HG03095 (cell line): Measurements from ENCODE around the gene TTC39C.
"Not testable (repeated sequence)": the region's sequence is repeated elsewhere in the genome, so short reads cannot be mapped to it uniquely, and the experiment has no call there.

Source experiments
- ATAC-seq: cut with Tn5 transposase; IDR thresholded peaks from one replicate; pipeline ENCODE4 v1.9.1; 2021; ENCODE audit warnings: moderate library complexity; ENCODE audit not compliant: unreplicated experiment

Gene TTC39C

DNA sequence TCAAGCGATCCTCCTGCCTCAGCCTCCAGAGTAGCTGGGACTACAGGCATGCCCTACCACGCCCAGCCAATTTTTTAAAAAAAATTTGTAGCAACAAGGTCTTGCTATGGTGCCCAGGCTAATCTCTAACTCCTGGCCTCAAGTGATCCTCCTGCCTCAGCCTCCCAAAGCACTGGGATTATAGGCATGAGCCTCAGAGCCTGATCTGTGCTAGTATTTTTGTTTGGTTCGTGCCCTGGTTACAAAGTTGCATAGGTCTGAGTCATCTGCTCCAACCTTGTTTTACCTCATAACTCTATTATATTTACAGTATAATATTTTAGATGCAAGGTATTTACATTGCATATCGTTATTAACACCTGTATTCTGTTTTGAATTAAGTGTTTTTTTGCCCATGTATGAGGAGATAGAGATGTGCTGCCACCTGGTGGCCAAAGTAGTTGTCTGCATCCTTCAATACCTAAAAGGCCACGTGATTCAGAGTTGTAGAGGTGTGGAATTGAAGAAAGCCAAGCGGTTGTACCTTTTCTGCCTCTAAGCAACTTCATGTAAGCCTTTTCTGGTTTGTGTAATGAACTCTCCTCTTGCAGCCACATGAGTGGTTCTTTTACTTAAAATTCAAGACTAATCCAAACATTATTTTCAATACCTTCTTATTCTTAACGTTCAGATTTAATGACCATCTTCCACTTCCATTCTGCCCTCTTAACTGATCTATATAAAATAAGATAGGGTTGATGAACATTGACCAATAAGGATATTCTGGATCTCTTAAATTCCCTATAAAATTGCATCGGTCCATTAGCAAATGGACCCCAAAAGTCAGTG lies 104.4 kb downstream of the TTC39C start:
- peak; percentile 81 for ATAC-seq

DNA sequence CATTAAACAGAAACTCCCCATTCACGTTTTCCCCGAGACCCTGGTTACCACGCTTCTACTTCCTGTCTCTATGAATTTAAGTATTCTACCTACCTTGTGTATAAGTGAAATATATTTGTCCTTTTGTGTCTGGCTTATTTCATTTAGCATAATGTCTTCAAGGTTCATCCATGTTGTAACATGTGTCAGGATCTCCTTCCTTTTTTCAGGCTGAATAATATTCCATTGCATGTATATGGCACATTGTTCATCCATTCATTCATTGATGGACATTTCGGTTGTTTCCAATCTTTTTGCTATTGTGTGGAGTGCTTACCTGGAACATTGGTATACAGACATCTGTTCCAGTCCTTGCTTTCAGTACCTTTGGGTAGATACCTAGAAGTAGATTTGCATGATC lies 106.1 kb downstream of the TTC39C start:
- no peak for ATAC-seq

DNA sequence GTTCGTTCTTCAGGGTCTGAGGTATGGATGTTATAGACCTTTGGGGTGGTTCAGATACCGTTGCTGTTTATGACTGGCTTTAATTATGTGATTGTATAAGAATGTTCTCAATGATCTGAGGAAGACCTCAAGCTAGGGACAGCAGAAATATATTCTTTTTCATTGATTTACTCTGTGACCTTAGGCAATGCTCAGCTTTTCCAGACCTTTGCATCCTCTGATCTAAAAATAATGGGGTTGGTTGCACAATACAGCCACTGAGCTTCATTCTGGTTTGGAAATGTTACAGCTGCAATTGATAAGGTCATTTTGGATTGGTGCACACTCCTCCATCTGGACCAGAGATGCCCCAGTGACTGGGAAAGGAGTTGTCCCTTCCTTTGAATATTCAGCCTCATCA lies 107.1 kb downstream of the TTC39C start:
- ATAC-seq: no peak

DNA sequence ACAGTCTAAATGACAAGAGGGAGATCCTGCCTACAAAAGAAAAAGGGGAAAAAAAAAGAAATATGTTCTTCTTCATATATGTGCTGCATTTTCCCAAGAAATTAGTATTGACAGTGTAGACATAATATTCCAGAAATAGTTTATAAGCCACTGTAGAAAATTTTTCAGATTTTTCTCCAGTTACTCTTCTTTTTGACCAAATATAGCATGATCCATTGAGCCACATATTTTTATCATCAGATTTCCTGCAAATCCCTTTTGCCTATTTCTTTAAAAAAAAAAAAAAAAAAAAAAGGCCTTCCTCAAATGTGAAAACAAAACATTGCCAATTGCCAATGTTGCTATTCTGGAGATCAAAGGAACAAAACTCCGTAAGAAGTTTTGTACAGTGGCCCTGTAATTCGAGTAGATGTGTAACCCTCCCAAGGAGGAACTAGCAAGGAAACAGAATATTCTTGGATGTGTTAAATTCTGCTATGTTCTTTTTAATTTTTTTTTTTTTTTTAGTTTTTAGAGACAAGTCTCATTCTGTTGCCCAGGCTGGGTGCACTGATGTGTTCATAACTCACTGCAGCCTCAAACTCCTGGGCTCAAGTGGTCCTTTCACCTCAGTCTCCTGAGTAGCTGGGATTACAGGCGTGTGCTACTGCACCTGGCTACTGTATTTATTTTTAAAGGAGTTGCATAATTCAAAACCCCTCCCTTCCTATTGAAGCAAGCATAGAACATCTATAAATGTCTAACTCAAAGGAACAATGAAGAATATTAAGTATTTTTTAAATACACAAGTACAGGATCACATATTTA lies 111.8 kb downstream of the TTC39C start:
- ATAC-seq: no peak

DNA sequence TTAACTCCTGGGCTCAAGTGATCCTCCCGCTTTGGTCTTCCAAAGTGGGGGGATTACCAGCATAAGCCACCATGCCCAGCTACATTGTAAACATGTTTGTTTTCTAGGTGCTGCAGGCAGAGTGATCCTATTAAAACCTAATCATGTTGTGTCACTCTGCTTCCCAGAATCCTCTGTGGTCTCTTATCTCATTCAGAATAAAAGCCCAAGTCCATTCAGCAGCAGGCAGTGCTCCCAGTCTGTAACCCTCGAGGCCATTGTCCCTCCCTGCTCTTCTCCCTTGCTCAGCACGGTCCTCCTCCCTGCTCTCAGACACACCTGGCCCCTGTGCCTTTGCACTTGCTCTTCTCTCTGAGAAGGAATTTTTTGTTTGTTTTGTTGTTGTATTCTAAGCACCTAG lies 113.2 kb downstream of the TTC39C start:
- ATAC-seq: no peak

DNA sequence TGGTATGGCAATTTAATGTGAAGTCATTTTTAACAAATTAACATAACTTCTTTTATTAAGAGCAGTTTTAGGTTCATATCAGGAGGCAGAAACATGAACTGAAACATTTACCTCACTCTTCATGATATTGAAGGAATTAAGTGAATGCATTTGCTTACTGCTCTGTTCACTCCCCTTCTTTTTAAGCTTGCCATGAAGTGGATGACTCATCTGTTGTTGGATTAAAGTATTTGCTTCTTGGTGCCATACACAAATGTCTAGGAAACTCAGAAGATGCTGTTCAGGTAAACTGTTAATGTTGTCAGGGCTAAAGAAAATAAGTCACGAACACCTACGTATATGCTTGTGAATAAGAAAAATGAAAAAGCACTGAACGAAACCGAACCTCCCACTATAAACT lies 114.1 kb downstream of the TTC39C start:
- ATAC-seq: no peak

DNA sequence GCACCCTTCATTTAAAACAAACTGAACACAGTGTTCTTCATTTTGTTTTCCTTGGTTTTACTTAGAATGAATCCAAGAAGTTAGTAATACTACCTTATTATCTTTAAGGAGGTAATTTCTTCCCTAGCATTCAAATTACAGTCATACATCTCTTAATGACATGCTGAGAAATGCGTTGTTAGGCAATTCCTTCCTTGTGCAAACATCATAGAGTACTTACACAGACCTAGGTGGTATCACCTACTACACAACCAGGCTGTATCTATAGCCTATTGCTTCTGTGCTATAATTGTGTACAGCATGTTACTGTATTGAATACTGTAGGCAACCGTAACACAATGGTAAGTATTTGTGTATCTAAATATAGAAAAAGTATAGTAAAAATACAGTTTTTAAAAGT lies 115.9 kb downstream of the TTC39C start:
- no peak for ATAC-seq

DNA sequence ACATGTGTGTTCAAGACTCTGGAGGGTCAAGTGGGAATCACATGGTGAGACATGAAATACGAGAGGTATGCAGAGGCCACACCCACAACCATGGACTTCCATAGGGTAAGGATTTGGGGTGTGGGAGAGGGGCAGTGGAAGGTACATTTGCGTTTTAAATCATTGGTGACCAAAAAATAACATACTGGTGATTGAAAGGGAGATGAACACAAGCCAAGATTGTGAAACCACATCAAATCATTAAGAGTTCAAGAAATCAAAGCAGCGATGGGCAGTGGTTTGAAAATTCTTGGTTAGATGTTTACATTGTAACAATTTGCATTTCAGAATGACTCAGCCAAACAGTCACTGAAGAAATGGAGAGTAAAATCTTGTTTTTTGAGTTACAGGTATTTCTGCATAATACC lies 122.4 kb downstream of the TTC39C start:
- ATAC-seq: no peak

DNA sequence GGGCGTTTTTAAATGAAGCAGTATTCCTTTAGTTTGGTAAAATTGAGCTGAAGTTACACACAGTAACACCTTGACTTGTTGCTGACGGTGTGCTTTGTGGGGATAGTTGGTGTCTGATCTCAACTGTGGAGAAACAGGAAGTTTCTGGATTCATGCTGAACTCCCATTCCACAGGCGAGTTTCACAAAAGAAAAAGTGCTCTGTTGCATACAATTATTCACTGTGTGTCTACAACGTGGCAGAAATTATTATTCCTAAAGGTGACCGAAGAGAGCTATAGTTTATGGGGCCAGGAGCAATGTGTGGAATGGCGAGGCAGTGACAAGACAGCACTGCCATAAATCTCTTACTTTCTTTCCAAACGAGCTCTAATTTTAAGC lies 123.8 kb downstream of the TTC39C start:
- peak; percentile 16 for ATAC-seq

DNA sequence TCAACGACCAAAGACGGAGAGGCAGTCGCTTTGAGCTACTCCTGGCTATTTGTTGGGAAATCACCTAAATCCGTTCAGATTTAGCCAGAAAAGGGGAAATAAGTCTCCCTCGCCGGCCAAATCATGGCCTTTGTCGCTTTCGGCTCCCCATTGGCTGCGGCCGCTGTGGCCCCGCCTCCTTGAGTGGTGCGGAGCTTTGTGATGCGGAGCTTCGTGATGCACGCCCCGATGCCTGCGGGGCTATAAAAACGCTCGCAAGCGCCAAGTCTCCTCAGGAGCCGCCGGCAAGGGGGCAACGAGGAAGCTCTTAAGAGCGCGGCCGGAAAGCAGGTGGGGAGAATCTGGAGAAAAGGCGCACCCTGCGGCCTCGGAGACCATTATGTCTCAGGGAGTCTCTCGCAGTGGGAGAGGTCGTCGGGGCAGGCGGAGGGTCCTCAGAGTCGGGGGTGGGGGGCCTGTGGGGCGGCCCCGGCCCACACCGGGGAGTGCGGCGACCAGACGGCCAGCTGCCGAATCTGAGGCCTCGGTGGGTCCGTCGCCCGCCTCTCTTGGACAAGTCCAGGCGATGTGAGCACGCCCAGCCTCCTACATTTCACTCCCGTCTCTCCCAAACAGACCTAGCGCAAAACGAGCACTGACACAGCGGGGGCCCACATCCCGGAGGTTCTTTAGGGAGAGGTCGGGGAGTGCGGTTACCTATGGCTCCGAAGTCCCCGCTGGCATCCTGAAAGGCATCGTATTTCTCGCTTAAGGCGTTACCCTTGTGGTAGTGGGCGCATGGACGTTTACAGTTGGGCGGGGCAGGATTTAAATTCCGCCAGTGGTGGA lies 124.4 kb downstream of the TTC39C start, which contains the start of gene CABYR:
CABYR (plus strand) TSS at position 274 of the 828 bp plus-strand sequence. CDS start 4,053 bp downstream, outside the sequence.
- peak; percentile 86 for ATAC-seq

DNA sequence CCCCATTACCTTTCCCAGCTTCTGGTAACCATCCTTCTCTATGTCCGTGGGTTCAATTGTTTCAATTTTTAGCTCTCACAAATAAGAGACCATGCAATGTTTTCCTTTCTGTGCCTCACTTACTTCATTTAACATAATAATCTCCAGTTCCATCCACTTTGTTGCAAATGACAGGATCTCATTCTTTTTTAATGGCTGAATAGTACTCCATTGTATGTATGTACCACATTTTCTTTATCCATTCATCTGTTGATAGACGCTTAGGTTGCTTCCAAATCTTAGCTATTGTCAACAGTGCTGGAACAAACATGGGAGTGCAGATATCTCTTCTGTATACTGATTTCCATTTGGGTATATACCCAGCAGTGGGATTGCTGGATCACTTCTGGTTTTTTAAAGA lies 126.1 kb downstream of the TTC39C start:
- no peak for ATAC-seq

DNA sequence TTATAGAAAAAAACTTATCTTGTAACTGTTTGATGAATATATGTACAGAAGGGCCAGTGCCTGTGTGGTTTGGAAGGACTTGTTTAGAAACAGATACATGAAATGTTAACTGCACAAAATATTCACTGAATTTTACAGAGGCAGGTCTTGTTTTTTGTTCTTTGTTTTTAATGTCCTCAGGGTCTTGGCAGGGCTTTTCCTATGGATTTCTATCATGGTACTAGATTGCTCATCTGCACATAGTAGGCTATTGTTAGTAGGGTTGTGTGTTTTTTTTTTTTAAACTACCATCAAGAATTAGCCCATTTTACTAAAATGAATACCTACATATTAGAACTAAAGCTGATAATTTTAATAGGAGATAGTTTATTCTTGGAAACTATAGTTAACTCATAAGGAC lies 127.8 kb downstream of the TTC39C start:
- no peak for ATAC-seq

DNA sequence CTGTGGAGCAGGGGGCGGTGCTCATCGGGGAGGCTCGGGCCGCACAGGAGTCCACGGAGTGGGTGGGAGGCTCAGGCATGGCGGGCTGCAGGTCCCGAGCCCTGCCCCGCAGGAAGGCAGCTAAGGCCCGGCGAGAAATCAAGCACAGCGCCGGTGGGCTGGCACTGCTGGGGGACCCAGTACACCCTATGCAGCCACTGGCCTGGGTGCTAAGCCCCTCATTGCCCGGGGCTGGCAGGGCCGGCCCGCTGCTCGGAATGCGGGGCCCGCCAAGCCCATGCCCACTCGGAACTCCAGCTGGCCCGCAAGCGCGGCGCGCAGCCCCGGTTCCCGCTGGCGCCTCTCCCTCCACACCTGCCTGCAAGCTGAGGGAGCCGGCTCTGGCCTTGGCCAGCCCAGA lies 135.0 kb downstream of the TTC39C start:
- not testable (repeated sequence) for ATAC-seq

DNA sequence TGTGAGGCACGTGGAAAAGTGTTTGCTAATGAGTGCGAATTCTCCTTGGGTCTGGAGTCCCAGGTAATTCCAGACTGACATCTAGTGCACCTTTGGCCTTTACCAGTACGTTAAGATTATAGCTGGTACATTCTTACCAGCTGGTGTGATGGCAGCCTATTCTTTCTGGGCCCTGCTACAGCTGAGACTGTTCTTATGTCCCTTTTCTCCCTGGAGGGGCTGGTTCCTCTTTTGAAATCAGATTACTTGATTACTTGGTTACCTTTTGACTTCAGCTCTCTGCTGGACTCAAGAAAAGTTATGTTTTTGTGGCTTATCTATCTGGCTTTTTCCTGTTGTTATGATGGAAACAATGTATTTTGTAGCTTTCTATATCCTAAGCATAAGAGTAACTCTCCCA lies 138.8 kb downstream of the TTC39C start:
- ATAC-seq: no peak

DNA sequence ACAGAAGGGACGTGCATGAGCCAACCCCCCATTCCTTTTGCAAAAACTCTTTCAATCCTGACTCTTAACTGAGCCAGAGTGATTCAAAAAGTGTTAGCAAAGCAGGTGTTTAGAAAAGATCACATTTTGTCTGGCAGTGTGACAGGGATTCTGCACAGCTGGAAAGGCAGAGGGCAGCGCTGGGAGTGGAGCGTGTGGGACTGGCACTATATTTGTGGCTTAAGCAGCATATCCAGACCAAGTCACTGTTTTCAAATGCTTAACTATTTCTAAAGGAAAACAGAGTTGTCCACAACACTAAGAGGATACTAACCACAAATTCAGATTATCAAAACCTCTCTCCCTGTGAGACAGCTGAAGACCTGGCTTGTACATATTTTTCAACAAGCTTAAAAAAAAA lies 143.3 kb downstream of the TTC39C start:
- ATAC-seq: no peak

DNA sequence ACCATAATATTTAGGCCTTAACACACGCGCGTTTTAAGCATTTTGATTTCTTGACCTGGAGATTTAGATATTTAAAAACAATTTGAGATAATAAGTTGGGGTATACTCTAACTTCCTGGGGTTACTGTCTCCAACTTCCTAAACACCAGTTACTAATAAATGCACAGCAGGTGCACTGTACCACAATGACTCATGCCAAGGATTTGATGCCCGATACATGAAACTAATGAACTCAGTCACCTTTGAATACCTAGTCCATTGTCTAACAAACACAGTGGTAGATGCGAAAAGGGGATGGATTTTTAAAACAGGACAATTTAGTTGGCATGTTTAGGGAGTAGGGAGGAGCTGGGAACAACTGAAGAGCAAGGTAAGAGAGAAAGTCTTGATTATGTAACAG lies 145.5 kb downstream of the TTC39C start:
- no peak for ATAC-seq

DNA sequence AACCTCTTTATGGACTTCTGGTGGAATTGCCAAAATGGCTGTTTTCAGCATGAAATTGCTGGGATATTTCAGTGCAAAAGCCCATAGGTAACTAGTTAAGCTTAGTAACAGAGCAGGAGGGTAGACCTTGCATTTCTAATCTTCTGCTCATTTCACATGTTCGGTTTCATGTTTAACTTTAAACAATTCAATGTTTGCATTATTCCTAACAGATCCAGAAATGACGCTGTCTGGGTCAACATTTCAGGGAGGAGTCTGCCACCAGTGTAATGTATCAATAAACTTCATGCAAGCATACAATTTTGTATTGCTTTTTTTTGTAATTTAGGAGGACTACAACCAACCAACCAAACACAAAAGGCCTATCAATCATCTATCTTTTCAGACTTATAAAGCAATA lies 146.8 kb downstream of the TTC39C start:
- no peak for ATAC-seq

DNA sequence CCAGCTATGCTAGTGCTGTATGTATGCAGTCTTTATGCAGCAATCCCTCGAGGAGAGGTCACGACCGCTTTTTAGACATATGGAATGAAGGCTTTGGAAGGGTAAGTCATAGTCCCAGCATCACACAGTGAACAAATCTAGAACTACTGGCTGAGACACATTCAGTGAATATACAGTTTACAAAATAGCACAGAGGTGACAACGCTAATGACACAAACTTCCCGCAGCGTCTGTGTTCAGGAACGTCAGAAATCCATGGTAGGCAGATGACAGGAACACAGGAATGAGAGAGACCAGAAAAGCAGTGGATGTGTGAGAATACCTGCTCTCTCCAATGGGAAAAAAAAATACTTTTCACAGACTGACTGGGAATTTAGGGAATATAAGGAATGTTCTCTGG lies 153.9 kb downstream of the TTC39C start:
- no peak for ATAC-seq

DNA sequence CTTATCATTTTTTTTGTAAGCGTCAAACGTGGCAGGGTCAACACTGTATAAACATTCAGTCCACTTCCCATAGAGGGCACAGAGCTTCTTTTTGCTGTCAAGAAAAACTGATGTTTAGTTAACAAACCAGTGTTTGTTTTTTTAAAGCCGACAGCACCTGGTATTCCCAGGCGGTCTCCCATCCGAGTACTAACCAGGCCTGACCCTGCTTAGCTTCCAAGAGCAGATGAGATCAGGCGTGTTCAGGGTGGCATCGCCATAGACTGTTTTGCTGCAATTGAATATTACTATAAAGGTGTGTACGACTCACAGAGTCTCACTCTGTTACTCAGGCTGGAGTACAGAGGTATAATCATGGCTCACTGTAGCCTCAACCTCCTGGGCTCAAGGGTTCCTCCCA lies 155.8 kb downstream of the TTC39C start:
- no peak for ATAC-seq

DNA sequence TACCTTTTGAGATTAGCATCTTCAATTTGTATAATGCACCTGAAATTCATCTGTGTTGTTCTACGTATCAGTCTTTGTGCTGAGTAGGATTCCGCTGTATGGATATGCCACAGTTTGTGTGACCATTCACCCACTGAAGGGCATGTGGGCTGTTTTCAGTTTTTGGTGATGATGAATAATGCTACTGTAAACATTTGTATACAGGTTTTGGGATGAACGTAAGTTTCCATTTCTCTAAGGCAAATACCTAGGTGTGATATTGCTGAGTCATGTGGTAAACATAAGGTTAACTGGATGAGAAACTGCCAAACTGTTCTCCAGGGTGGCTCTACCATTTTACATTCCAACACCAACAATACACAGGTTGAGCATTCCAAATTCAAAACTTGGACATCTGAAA lies 159.4 kb downstream of the TTC39C start:
- no peak for ATAC-seq

DNA sequence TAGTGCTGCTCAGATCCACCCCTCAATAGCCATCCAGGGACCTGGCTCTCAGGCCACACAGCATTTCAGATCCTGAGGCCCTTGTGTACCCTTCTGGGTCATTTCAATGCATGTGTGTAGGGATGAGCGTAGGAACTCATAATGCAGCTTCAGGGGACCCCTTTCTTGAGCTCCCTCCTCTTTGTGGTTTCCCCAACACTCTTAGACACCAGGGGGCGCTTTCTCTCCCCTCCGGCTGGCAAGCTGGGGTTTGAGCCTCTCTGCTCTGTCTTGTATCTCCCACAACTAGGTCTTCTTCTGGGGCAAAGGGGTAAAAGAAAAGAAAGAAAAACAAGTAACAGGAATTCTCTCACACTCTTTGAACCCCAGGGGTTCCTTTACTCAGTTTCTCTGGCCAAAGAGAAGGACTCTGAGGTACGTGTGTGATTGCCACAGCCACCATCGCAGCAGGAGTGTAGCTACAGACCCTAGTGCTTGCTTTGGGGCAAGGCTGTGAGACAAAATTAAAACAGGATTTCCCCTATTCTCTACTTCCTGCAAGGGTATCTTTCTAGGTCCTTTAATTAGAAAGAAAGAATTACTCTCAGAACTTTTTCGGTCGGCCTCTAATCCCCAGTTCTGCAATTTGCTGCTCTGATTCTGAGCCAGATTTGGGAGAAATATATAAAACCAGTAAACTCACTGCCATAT lies 162.3 kb downstream of the TTC39C start:
- ATAC-seq: peak; percentile 94
